HepG2 (cell line): Measurements from ENCODE around the gene B3GAT3. TPM values are rescaled to one million over a fixed set of nuclear protein-coding genes. Genes with fewer than 3 reads are reported as not detected.

Source experiments
- ATF7-NPFF ChIP-seq: sonication (generic); formaldehyde crosslinking; IDR thresholded peaks from 2 replicates; pipeline ENCODE4 v1.8.1; 2023; ENCODE audit warnings: mild to moderate bottlenecking, low read depth, missing genetic modification reagents, moderate library complexity
- CBFB ChIP-seq: sonication (generic); formaldehyde crosslinking; IDR thresholded peaks from 2 replicates; pipeline ENCODE4 v1.4.0; 2020; ENCODE audit warnings: missing genetic modification reagents
- CC2D1A ChIP-seq: sonication (generic); formaldehyde crosslinking; IDR thresholded peaks from 2 replicates; pipeline ENCODE4 v1.8.1; 2023; ENCODE audit warnings: mild to moderate bottlenecking, missing genetic modification reagents
- CREB1 ChIP-seq, 2 experiments: fragments of 450-650 bp in 1 of 2; IDR thresholded peaks; 2 replicates each; pipeline ENCODE4 v1.6.1; 2016 to 2017; ENCODE audit warnings: control low read depth in 1 of 2, mild to moderate bottlenecking in 1 of 2, missing compliant biosample characterization in 1 of 2, missing genetic modification characterization in 1 of 2
- GZF1 ChIP-seq: sonication (generic); formaldehyde crosslinking; IDR thresholded peaks from 2 replicates; pipeline ENCODE4 v1.5.1; 2020; ENCODE audit warnings: mild to moderate bottlenecking, missing genetic modification reagents
- ISX ChIP-seq: sonication (generic); formaldehyde crosslinking; conservative IDR thresholded peaks from 2 replicates; pipeline ENCODE4 v1.5.0; 2020; ENCODE audit warnings: missing genetic modification reagents
- LCORL ChIP-seq, 2 experiments: fragments of 450-650 bp in 1 of 2; sonication (generic) in 1 of 2; formaldehyde crosslinking in 1 of 2; IDR thresholded peaks; 2 replicates each; pipeline versions ENCODE4 v1.5.0 to v1.6.1; 2017 to 2020; ENCODE audit warnings: antibody characterized with exemption in 1 of 2, missing genetic modification reagents in 1 of 2
- MEIS2 ChIP-seq: sonication (generic); formaldehyde crosslinking; IDR thresholded peaks from 2 replicates; pipeline ENCODE4 v1.9.0; 2021; ENCODE audit warnings: mild to moderate bottlenecking, missing genetic modification reagents
- MIXL1 ChIP-seq: IDR thresholded peaks from 2 replicates; pipeline ENCODE4 v1.6.1; 2016
- PHF21A ChIP-seq: sonication (generic); formaldehyde crosslinking; IDR thresholded peaks from 2 replicates; pipeline ENCODE4 v1.5.0; 2020; ENCODE audit warnings: mild to moderate bottlenecking, missing genetic modification reagents
- SMAD9 ChIP-seq: sonication (generic); formaldehyde crosslinking; IDR thresholded peaks from 2 replicates; pipeline ENCODE4 v1.5.1; 2020; ENCODE audit warnings: mild to moderate bottlenecking, missing genetic modification reagents
- SP1 ChIP-seq, 2 experiments: fragments of 450-650 bp in 1 of 2; sonication (generic) in 1 of 2; formaldehyde crosslinking in 1 of 2; IDR thresholded peaks; 2 replicates each; pipeline versions ENCODE4 v1.4.0 to v1.6.1; 2016 to 2020; ENCODE audit warnings: missing genetic modification reagents in 1 of 2
- ZBTB42 ChIP-seq: sonication (generic); formaldehyde crosslinking; IDR thresholded peaks from 2 replicates; pipeline ENCODE4 v1.5.0; 2020; ENCODE audit warnings: mild to moderate bottlenecking, missing genetic modification reagents
- ZBTB7A ChIP-seq: sonication (generic); formaldehyde crosslinking; IDR thresholded peaks from 2 replicates; pipeline ENCODE4 v1.8.0; 2022; ENCODE audit warnings: mild to moderate bottlenecking, missing genetic modification reagents
- ZNF12 ChIP-seq: sonication (generic); formaldehyde crosslinking; IDR thresholded peaks from 2 replicates; pipeline ENCODE4 v1.5.0; 2020; ENCODE audit warnings: missing genetic modification reagents
- ZNF556 ChIP-seq: sonication (generic); formaldehyde crosslinking; IDR thresholded peaks from 2 replicates; pipeline ENCODE4 v1.4.0; 2020; ENCODE audit warnings: mild to moderate bottlenecking, missing genetic modification reagents, borderline replicate concordance
- ZNF709 ChIP-seq: sonication (generic); formaldehyde crosslinking; IDR thresholded peaks from 2 replicates; pipeline ENCODE4 v1.5.0; 2020; ENCODE audit warnings: mild to moderate bottlenecking, missing genetic modification reagents
- ZSCAN21 ChIP-seq: sonication (generic); formaldehyde crosslinking; IDR thresholded peaks from 2 replicates; pipeline ENCODE4 v1.8.0; 2022; ENCODE audit warnings: mild to moderate bottlenecking, missing genetic modification reagents, moderate library complexity, borderline replicate concordance
- ZZZ3 ChIP-seq: sonication (generic); formaldehyde crosslinking; IDR thresholded peaks from 2 replicates; pipeline ENCODE4 v1.4.0; 2020; ENCODE audit warnings: missing genetic modification reagents, mild to moderate bottlenecking, borderline replicate concordance
- polyA plus RNA-seq, 8 experiments: library from polyadenylated mRNA; depleted of rRNA in 3 of 8; stranded (reverse) in 7 of 8; unstranded in 1 of 8; fragments of >200 nt; fragmentation: Illumina TruSeq in 4 of 8; extraction: Trizol in 4 of 8; gene quantifications; 2 replicates each; pipeline versions ENCODE4 v1.2.1 to v1.2.3, GENCODE V29; 2011 to 2016; ENCODE audit warnings: low read depth in 4 of 8, missing spikeins in 1 of 8, mixed read lengths in 1 of 8; ENCODE audit not compliant: insufficient read depth in 1 of 8
- total RNA-seq, 5 experiments: library from RNA; depleted of rRNA; stranded (reverse); fragments of >200 nt; fragmentation: Illumina TruSeq; extraction: Trizol; gene quantifications; 2 replicates each; pipeline ENCODE4 v1.2.3, GENCODE V29; 2016; ENCODE audit warnings: low read depth in 1 of 5
- TF ChIP-seq, protein P1 (sequence below): sonication (generic); formaldehyde crosslinking; IDR thresholded peaks from 2 replicates; pipeline ENCODE4 v1.8.0; 2022; ENCODE audit warnings: mild to moderate bottlenecking, missing genetic modification reagents; ENCODE audit not compliant: insufficient replicate concordance
- TF ChIP-seq, protein P2 (sequence below): sonication (generic); formaldehyde crosslinking; IDR thresholded peaks from 2 replicates; pipeline ENCODE4 v1.4.0; 2020; ENCODE audit warnings: missing genetic modification reagents
- TF ChIP-seq, protein P3 (sequence below): sonication (generic); formaldehyde crosslinking; IDR thresholded peaks from 2 replicates; pipeline ENCODE4 v1.8.0; 2023; ENCODE audit warnings: mild to moderate bottlenecking, missing genetic modification reagents
- TF ChIP-seq, protein P4 (sequence below): sonication (generic); formaldehyde crosslinking; conservative IDR thresholded peaks from 2 replicates; pipeline ENCODE4 v1.5.0; 2020; ENCODE audit warnings: missing genetic modification reagents

Gene B3GAT3
- total and polyA plus RNA-seq, 2 of the 13 experiments (the other 11 are each of a cell fraction or from before 2014, with no cell fraction given), result 21.3 to 26.1 TPM

DNA sequence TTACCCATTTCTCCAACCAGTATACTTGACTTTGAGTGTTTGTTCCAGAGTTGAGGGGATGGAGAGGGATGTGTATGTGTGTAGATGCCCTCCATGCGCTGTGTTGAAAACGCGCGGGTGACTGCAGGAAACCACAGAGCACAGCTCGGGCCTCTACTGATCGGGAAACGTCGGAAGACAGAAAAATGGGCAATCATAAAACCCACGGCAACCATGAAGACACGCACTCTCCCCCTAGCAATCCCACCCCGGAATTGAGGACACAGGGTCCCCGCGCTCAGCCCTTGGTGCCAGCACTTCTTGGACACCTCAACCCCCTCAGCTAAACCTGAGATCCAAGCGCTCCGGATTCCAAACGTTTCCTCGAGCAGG lies 49.4 kb upstream of the B3GAT3 start (continued):
- TF ChIP-seq, protein P1, sequence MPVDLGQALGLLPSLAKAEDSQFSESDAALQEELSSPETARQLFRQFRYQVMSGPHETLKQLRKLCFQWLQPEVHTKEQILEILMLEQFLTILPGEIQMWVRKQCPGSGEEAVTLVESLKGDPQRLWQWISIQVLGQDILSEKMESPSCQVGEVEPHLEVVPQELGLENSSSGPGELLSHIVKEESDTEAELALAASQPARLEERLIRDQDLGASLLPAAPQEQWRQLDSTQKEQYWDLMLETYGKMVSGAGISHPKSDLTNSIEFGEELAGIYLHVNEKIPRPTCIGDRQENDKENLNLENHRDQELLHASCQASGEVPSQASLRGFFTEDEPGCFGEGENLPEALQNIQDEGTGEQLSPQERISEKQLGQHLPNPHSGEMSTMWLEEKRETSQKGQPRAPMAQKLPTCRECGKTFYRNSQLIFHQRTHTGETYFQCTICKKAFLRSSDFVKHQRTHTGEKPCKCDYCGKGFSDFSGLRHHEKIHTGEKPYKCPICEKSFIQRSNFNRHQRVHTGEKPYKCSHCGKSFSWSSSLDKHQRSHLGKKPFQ (CRISPR knock-in tag), result no peak
- TF ChIP-seq ISX (CRISPR knock-in tag) (0 out of 2 replicates have a peak, but pooled peaks have one; percentile 71), MIXL1 (CRISPR knock-in tag) (no peak), ZNF556 (0 out of 2 replicates have a peak, but pooled peaks have one; percentile 2), GZF1 (CRISPR knock-in tag) (0 out of 2 replicates have a peak, but pooled peaks have one; percentile 19), ZNF12 (CRISPR knock-in tag) (0 out of 2 replicates have a peak, but pooled peaks have one; percentile 18), LCORL (IDR thresholded peaks at IDR 0.05) (no peak), LCORL (CRISPR knock-in tag; IDR thresholded peaks at IDR 0.05) (peak; percentile 68; the same call in 1 of the 2 replicates), SMAD9 (CRISPR knock-in tag) (0 out of 2 replicates have a peak, but pooled peaks have one; percentile 7), ATF7-NPFF (CRISPR knock-in tag) (peak; percentile 65; the same call in 1 of the 2 replicates), CBFB (peak; percentile 25; the same call in 1 of the 2 replicates), CC2D1A (CRISPR knock-in tag) (0 out of 2 replicates have a peak, but pooled peaks have one; percentile 68), MEIS2 (CRISPR knock-in tag) (peak; percentile 15; the same call in 1 of the 2 replicates), ZBTB7A (CRISPR knock-in tag) (0 out of 2 replicates have a peak, but pooled peaks have one; percentile 37), SP1 (IDR thresholded peaks at IDR 0.05) (no peak), SP1 (CRISPR knock-in tag; IDR thresholded peaks at IDR 0.05) (0 out of 2 replicates have a peak, but pooled peaks have one; percentile 3), ZNF709 (CRISPR knock-in tag) (0 out of 2 replicates have a peak, but pooled peaks have one; percentile 12), CREB1 (IDR thresholded peaks at IDR 0.05) (no peak), CREB1 (CRISPR knock-in tag; IDR thresholded peaks at IDR 0.05) (peak; percentile 28; the same call in 1 of the 2 replicates), PHF21A (0 out of 2 replicates have a peak, but pooled peaks have one; percentile 69), ZSCAN21 (CRISPR knock-in tag) (peak; percentile 26; the same call in 1 of the 2 replicates), ZBTB42 (peak; percentile 24; the same call in 1 of the 2 replicates), ZZZ3 (CRISPR knock-in tag) (peak; percentile 13; the same call in 1 of the 2 replicates)
- TF ChIP-seq, protein P2, sequence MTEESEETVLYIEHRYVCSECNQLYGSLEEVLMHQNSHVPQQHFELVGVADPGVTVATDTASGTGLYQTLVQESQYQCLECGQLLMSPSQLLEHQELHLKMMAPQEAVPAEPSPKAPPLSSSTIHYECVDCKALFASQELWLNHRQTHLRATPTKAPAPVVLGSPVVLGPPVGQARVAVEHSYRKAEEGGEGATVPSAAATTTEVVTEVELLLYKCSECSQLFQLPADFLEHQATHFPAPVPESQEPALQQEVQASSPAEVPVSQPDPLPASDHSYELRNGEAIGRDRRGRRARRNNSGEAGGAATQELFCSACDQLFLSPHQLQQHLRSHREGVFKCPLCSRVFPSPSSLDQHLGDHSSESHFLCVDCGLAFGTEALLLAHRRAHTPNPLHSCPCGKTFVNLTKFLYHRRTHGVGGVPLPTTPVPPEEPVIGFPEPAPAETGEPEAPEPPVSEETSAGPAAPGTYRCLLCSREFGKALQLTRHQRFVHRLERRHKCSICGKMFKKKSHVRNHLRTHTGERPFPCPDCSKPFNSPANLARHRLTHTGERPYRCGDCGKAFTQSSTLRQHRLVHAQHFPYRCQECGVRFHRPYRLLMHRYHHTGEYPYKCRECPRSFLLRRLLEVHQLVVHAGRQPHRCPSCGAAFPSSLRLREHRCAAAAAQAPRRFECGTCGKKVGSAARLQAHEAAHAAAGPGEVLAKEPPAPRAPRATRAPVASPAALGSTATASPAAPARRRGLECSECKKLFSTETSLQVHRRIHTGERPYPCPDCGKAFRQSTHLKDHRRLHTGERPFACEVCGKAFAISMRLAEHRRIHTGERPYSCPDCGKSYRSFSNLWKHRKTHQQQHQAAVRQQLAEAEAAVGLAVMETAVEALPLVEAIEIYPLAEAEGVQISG, result no peak
- TF ChIP-seq, protein P3, sequence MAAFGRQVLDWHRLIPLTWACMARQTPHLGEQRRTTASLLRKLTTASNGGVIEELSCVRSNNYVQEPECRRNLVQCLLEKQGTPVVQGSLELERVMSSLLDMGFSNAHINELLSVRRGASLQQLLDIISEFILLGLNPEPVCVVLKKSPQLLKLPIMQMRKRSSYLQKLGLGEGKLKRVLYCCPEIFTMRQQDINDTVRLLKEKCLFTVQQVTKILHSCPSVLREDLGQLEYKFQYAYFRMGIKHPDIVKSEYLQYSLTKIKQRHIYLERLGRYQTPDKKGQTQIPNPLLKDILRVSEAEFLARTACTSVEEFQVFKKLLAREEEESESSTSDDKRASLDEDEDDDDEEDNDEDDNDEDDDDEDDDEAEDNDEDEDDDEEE (CRISPR knock-in tag), result no peak
- TF ChIP-seq, protein P4, sequence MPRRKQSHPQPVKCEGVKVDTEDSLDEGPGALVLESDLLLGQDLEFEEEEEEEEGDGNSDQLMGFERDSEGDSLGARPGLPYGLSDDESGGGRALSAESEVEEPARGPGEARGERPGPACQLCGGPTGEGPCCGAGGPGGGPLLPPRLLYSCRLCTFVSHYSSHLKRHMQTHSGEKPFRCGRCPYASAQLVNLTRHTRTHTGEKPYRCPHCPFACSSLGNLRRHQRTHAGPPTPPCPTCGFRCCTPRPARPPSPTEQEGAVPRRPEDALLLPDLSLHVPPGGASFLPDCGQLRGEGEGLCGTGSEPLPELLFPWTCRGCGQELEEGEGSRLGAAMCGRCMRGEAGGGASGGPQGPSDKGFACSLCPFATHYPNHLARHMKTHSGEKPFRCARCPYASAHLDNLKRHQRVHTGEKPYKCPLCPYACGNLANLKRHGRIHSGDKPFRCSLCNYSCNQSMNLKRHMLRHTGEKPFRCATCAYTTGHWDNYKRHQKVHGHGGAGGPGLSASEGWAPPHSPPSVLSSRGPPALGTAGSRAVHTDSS, result no peak
